H1 (cell line): ENCODE data around the gene RLBP1. TPM values are rescaled to one million over a fixed set of nuclear protein-coding genes. Genes with fewer than 3 reads are reported as not detected.

Experiments
- CTCF ChIA-PET: fragments of 300-600 bp; sonication (Branson Sonifier 250); formaldehyde crosslinking; loops from one replicate; lab custom pipeline; 2021; ENCODE audit not compliant: partially characterized antibody; lab: Charles Lee
- POLR2A ChIA-PET: fragments of 300-600 bp; sonication (Branson Sonifier 250); formaldehyde crosslinking; loops from one replicate; lab custom pipeline; 2021; ENCODE audit warnings: inconsistent platforms; ENCODE audit not compliant: partially characterized antibody; lab: Charles Lee
- DNase-seq, 2 experiments: peaks; one replicate each; pipeline versions ENCODE4 v3.0.0 to v3.0.0-alpha.2; 2010 to 2022; ENCODE audit warnings: low spot score in 2 of 2, low read depth in 1 of 2, mixed read lengths in 1 of 2
- FAIRE-seq: peaks from 2 replicates; lab custom pipeline; 2011; peaks lifted over from hg19 to GRCh38; lab: Jason Lieb, UNC
- H2AFZ ChIP-seq: 2 replicates; pipeline ENCODE4 v1.8.1; 2012; ENCODE audit warnings: low read length, inconsistent platforms
- H2AK5ac ChIP-seq: 2 replicates; pipeline ENCODE4 v1.6.1; 2013; ENCODE audit warnings: low read depth, low read length
- H2BK120ac ChIP-seq: replicated peaks from 2 replicates; pipeline ENCODE3; 2013; ENCODE audit warnings: low read depth, low read length, inconsistent platforms
- H2BK12ac ChIP-seq: 2 replicates; pipeline ENCODE4 v1.6.1; 2013; ENCODE audit warnings: low read depth, low read length
- H2BK15ac ChIP-seq: 2 replicates; pipeline ENCODE4 v1.6.1; 2013; ENCODE audit warnings: low read length
- H2BK20ac ChIP-seq: 2 replicates; pipeline ENCODE4 v1.6.1; 2013; ENCODE audit warnings: low read length
- H2BK5ac ChIP-seq: 2 replicates; pipeline ENCODE4 v1.6.1; 2013; ENCODE audit warnings: low read depth, low read length
- H3K14ac ChIP-seq: 2 replicates; pipeline ENCODE4 v1.6.1; 2013; ENCODE audit warnings: inconsistent platforms; ENCODE audit not compliant: insufficient read length
- H3K18ac ChIP-seq: 2 replicates; pipeline ENCODE4 v1.6.1; 2013; ENCODE audit warnings: low read length; ENCODE audit errors: extremely low read depth
- H3K23ac ChIP-seq: 2 replicates; pipeline ENCODE4 v1.6.1; 2013; ENCODE audit warnings: inconsistent platforms; ENCODE audit not compliant: insufficient read length
- H3K23me2 ChIP-seq: 2 replicates; pipeline ENCODE4 v1.6.1; 2013; ENCODE audit warnings: low read depth, low read length
- H3K27ac ChIP-seq: 2 replicates; pipeline ENCODE4 v1.6.1; 2011; ENCODE audit warnings: low read depth, low read length, inconsistent platforms
- H3K27me3 ChIP-seq, 4 experiments: replicated peaks in 1 of 4; 1 replicate in 1 of 4; 2 replicates in 3 of 4; pipeline versions ENCODE4 v1.6.1 to v1.8.1; 2011 to 2013; ENCODE audit warnings: low read length in 3 of 4, mild to moderate bottlenecking in 3 of 4, inconsistent platforms in 2 of 4, mixed read lengths in 2 of 4, moderate library complexity in 1 of 4; ENCODE audit not compliant: control insufficient read depth in 3 of 4, insufficient read depth in 3 of 4; ENCODE audit errors: extremely low read depth in 1 of 4
- H3K36me3 ChIP-seq, 4 experiments: 2 replicates each; pipeline versions ENCODE4 v1.6.1 to v1.8.1; 2011 to 2013; ENCODE audit warnings: mild to moderate bottlenecking in 4 of 4, low read length in 3 of 4, moderate library complexity in 2 of 4, control low read depth in 1 of 4, inconsistent platforms in 1 of 4; ENCODE audit not compliant: insufficient read depth in 4 of 4, control insufficient read depth in 2 of 4
- H3K4ac ChIP-seq: replicated peaks from 2 replicates; pipeline ENCODE3; 2013; ENCODE audit warnings: low read length, low read depth, mixed read lengths, inconsistent platforms; ENCODE audit not compliant: insufficient read length
- H3K4me1 ChIP-seq, 4 experiments: replicated peaks in 1 of 4; 1 replicate in 1 of 4; 2 replicates in 3 of 4; pipeline versions ENCODE4 v1.6.1 to v1.8.1; 2011 to 2013; ENCODE audit warnings: low read length in 3 of 4, inconsistent platforms in 2 of 4, mixed read lengths in 1 of 4; ENCODE audit not compliant: insufficient read depth in 4 of 4, control insufficient read depth in 3 of 4
- H3K4me2 ChIP-seq, 2 experiments: 2 replicates each; pipeline versions ENCODE4 v1.6.1 to v1.8.1; 2011 to 2013; ENCODE audit warnings: low read depth in 2 of 2, low read length in 2 of 2, control low read depth in 1 of 2, inconsistent platforms in 1 of 2, mild to moderate bottlenecking in 1 of 2; ENCODE audit not compliant: insufficient read depth in 1 of 2
- H3K4me3 ChIP-seq, 4 experiments: fragments of 200-600, 300-600 bp in 1 of 4; sonication (generic), shearing (Covaris generic), sonication (Bioruptor Twin) in 1 of 4; 2 replicates each; pipeline versions ENCODE4 v1.5.1 to v1.8.1; 2011 to 2016; ENCODE audit warnings: low read length in 4 of 4, low read depth in 3 of 4, control low read depth in 2 of 4, inconsistent platforms in 2 of 4, mild to moderate bottlenecking in 2 of 4, mixed read lengths in 1 of 4, moderate library complexity in 1 of 4; ENCODE audit not compliant: insufficient read depth in 2 of 4; ENCODE audit errors: extremely low read depth in 1 of 4
- H3K56ac ChIP-seq: replicated peaks from 2 replicates; pipeline ENCODE3; 2013; ENCODE audit warnings: low read depth, mild to moderate bottlenecking, mixed read lengths, low read length, inconsistent platforms; ENCODE audit not compliant: insufficient read length
- H3K79me1 ChIP-seq: 2 replicates; pipeline ENCODE4 v1.6.1; 2013; ENCODE audit warnings: low read depth, low read length, control low read depth
- H3K79me2 ChIP-seq, 2 experiments: 2 replicates each; pipeline versions ENCODE4 v1.6.1 to v1.8.1; 2012 to 2013; ENCODE audit warnings: low read length in 2 of 2, mild to moderate bottlenecking in 2 of 2, inconsistent platforms in 1 of 2; ENCODE audit not compliant: insufficient read depth in 2 of 2, control insufficient read depth in 1 of 2
- H3K9ac ChIP-seq, 4 experiments: replicated peaks in 1 of 4; 1 replicate in 1 of 4; 2 replicates in 3 of 4; pipeline versions ENCODE4 v1.6.1 to v1.8.1; 2011 to 2013; ENCODE audit warnings: low read depth in 3 of 4, low read length in 3 of 4, control low read depth in 2 of 4, mild to moderate bottlenecking in 2 of 4, moderate library complexity in 2 of 4, inconsistent platforms in 1 of 4; ENCODE audit errors: extremely low read depth in 1 of 4
- H3K9me3 ChIP-seq, 2 experiments: 2 replicates each; pipeline versions ENCODE4 v1.6.1 to v1.8.1; 2012 to 2013; ENCODE audit warnings: mild to moderate bottlenecking in 2 of 2, moderate library complexity in 2 of 2, control low read depth in 1 of 2, inconsistent platforms in 1 of 2, low read depth in 1 of 2, low read length in 1 of 2, mixed read lengths in 1 of 2; ENCODE audit not compliant: insufficient read depth in 2 of 2
- H4K20me1 ChIP-seq, 2 experiments: replicated peaks in 1 of 2; 2 replicates each; pipeline versions ENCODE3 to v1.8.1; 2011 to 2013; ENCODE audit warnings: inconsistent platforms in 2 of 2, low read length in 2 of 2, mild to moderate bottlenecking in 1 of 2; ENCODE audit not compliant: insufficient read depth in 2 of 2, control insufficient read depth in 1 of 2
- H4K5ac ChIP-seq: 2 replicates; pipeline ENCODE4 v1.6.1; 2013; ENCODE audit warnings: low read length, low read depth, mixed read lengths, inconsistent platforms; ENCODE audit not compliant: insufficient read length
- H4K8ac ChIP-seq: 2 replicates; pipeline ENCODE4 v1.8.0; 2013; ENCODE audit warnings: mild to moderate bottlenecking, moderate library complexity, low read length, inconsistent platforms; ENCODE audit not compliant: insufficient read depth; ENCODE audit errors: extremely low read depth
- H4K91ac ChIP-seq: replicated peaks from 2 replicates; pipeline ENCODE3; 2013; ENCODE audit warnings: low read length, mixed read lengths, inconsistent platforms; ENCODE audit not compliant: insufficient read length
- CEBPB ChIP-seq: IDR thresholded peaks from 2 replicates; pipeline ENCODE4 v1.6.1; 2012; ENCODE audit warnings: low read depth, low read length
- POLR2A ChIP-seq, 2 experiments: IDR thresholded peaks; 1 replicate in 1 of 2; 2 replicates in 1 of 2; pipeline ENCODE4 v1.6.1; 2011; ENCODE audit warnings: low read depth in 2 of 2, low read length in 2 of 2, mild to moderate bottlenecking in 2 of 2; ENCODE audit errors: control extremely low read depth in 1 of 2
- ZNF274 ChIP-seq: IDR thresholded peaks from 2 replicates; pipeline ENCODE4 v1.7.0; 2012; ENCODE audit warnings: low read length, borderline replicate concordance; ENCODE audit errors: extremely low read depth
- WGBS, 2 experiments: shearing (Covaris generic) in 1 of 2; methylation state at CpG; one replicate each; pipeline versions ENCODE4 v1.1.6 to v1.1.7; 2013 to 2015; ENCODE audit warnings: low lambda C conversion rate in 2 of 2, mixed read lengths in 2 of 2, inconsistent platforms in 1 of 2, low coverage in 1 of 2, missing lambda C conversion rate in 1 of 2; ENCODE audit not compliant: insufficient replicate concordance in 2 of 2, insufficient coverage in 1 of 2, insufficient read length in 1 of 2; ENCODE audit errors: extremely low coverage in 1 of 2, missing lambda C conversion rate in 1 of 2; 5-methylcytosine and 5-hydroxymethylcytosine counted together
- polyA plus RNA-seq, 7 experiments: library from polyadenylated mRNA; depleted of rRNA in 3 of 7; stranded (reverse) in 5 of 7; unstranded in 2 of 7; fragments of >200 nt in 5 of 7; fragments of 200-250 nt in 2 of 7; gene quantifications; 1 replicate in 5 of 7; 2 replicates in 1 of 7; 4 replicates in 1 of 7; pipeline versions ENCODE4 v1.2.1 to v1.2.3, GENCODE V29; 2011 to 2013; ENCODE audit warnings: missing spikeins in 2 of 7, mixed read lengths in 2 of 7
- total RNA-seq: library from RNA; stranded (reverse); fragmentation: NEBNext Ultra II Directional; extraction: Animal tissue kit (Norgen Biotek cat#: 25700); gene quantifications from 2 replicates; pipeline ENCODE4 v1.2.1, GENCODE V29; 2021

RLBP1 gene
- total and polyA plus RNA-seq, 2 of the 8 experiments (the other 6 are each of a cell fraction or from before 2014, with no cell fraction given) = 0.05 TPM; not detected in 1

DNA sequence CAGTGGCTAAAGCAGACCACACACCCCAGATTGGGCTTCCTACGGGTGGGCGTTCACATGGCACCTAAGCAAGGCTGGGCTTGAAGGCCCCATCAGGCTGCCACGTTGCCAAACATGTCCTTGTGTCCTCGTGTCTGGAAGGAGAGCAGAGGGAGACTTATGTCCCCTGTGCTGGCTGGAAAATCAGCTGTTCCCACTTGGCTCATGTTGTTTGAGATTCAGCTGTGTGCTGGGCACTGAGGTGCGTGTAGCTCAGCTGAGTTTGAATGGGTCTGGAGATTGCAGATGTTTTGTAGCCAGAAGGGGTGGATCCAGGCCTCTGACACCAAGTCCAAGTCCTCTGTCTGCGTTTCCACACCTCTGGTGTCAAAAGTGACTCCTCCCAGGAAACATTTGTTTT lies 34.6 kb downstream of the RLBP1 start:
- H3K14ac ChIP-seq = no peak overlapping the region
- TF ChIP-seq POLR2A (IDR thresholded peaks at IDR 0.05; ENCODE audit: control extremely low read depth in 1 of 2, low read depth in 2 of 2, low read length in 2 of 2) (no peak), ZNF274 (no peak), CEBPB (no peak)
- FAIRE-seq = no peak
- no peaks in the 10 kb centered on the region for H3K23me2 ChIP-seq
- H4K91ac ChIP-seq = no peak overlapping the region
- H3K79me2 ChIP-seq = no peaks in the 10 kb centered on the region
- no peaks in the 10 kb centered on the region for H3K27me3 ChIP-seq
- no peak overlapping the region for H3K4me3 ChIP-seq
- peaks cover 0 to 5% (median 1%) of the 10 kb centered on the region in 4 experiments; a peak in 2 of 8 replicates for H3K36me3 ChIP-seq
- H2AK5ac ChIP-seq = no peak overlapping the region
- H3K18ac ChIP-seq = no peak overlapping the region
- no peak overlapping the region for H2AFZ ChIP-seq
- no peaks in the 10 kb centered on the region for H4K20me1 ChIP-seq
- WGBS, 2 experiments = 93% methylated on average over 6 of the region's 6 CpGs; no CpG with 5 or more reads in 1 of the 2 experiments
- no peak overlapping the region for H4K8ac ChIP-seq
- H3K4me1 ChIP-seq = no peaks in the 10 kb centered on the region; a peak in 1 of 7 replicates
- H3K4me2 ChIP-seq = no peak overlapping the region
- H3K4ac ChIP-seq = no peak overlapping the region
- H3K79me1 ChIP-seq = no peaks in the 10 kb centered on the region; the same call in 1 of the 2 replicates
- CTCF ChIA-PET = interaction anchor here (0.7 to 3.7 kb wide), 4 partner anchors 8 to 125 kb away, joined by 3 to 19 read pairs (median 7); no protein-coding TSS in a partner anchor
- POLR2A ChIA-PET = no interaction called here
- no peak for DNase-seq
- H2BK20ac ChIP-seq = no peak overlapping the region
- H3K27ac ChIP-seq = no peak overlapping the region
- no peak overlapping the region for H3K9ac ChIP-seq
- H4K5ac ChIP-seq = no peak overlapping the region
- no peaks in the 10 kb centered on the region for H3K9me3 ChIP-seq
- H2BK15ac ChIP-seq = no peak overlapping the region
- H2BK120ac ChIP-seq = no peak overlapping the region
- no peak overlapping the region for H3K23ac ChIP-seq
- no peak overlapping the region for H3K56ac ChIP-seq
- no peak overlapping the region; the same call in 1 of the 2 replicates for H2BK5ac ChIP-seq
- no peak overlapping the region for H2BK12ac ChIP-seq
